OCI-LY3 (cell line): ENCODE data around the gene EMC9.

Experiments used
- EZH2phosphoT487 ChIP-seq: fragments of 200-600 bp; shearing (Covaris generic); IDR thresholded peaks from 2 replicates; pipeline ENCODE4 v1.6.1; 2018; ENCODE audit warnings: antibody characterized with exemption, mixed run types, low read depth
- TF ChIP-seq, protein P1 (sequence below): fragments of 200-600, 300-600 bp; sonication (generic); IDR thresholded peaks from 2 replicates; pipeline ENCODE4 v1.5.1; 2014; ENCODE audit warnings: antibody characterized with exemption, low read length, low read depth

- TF ChIP-seq, protein P1, sequence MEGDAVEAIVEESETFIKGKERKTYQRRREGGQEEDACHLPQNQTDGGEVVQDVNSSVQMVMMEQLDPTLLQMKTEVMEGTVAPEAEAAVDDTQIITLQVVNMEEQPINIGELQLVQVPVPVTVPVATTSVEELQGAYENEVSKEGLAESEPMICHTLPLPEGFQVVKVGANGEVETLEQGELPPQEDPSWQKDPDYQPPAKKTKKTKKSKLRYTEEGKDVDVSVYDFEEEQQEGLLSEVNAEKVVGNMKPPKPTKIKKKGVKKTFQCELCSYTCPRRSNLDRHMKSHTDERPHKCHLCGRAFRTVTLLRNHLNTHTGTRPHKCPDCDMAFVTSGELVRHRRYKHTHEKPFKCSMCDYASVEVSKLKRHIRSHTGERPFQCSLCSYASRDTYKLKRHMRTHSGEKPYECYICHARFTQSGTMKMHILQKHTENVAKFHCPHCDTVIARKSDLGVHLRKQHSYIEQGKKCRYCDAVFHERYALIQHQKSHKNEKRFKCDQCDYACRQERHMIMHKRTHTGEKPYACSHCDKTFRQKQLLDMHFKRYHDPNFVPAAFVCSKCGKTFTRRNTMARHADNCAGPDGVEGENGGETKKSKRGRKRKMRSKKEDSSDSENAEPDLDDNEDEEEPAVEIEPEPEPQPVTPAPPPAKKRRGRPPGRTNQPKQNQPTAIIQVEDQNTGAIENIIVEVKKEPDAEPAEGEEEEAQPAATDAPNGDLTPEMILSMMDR, result no peak
- TF ChIP-seq EZH2phosphoT487, result no peak
Observed at GRCh38 chr14:24132061-24132685, 9.2 kb downstream of the EMC9 start.
